HCT116 (cell line): Measurements from ENCODE around the gene ZNF414. TPM values are rescaled to one million over a fixed set of nuclear protein-coding genes. Genes with fewer than 3 reads are reported as not detected.

Experiments
- ATAC-seq: fragments of 200-7000 bp; cut with Tn5 transposase; 2 replicates; pipeline ENCODE4 v1.9.1; 2020; ENCODE audit warnings: mild to moderate bottlenecking, moderate library complexity
- BruUV-seq: library from RNA; stranded (reverse); fragments of 400-500 nt; replicated peaks from 2 replicates; lab custom pipeline; 2021; lab: Mats Ljungman, UMichigan
- CTCF ChIA-PET: fragments of 300-600 bp; sonication (Branson Sonifier 250); formaldehyde crosslinking; loops from one replicate; lab custom pipeline; 2021; ENCODE audit warnings: antibody characterized with exemption; lab: Charles Lee
- POLR2A ChIA-PET: fragments of 300-600, 350-600 bp; sonication (Branson Sonifier 250); formaldehyde crosslinking; loops from one replicate; lab custom pipeline; 2021; ENCODE audit warnings: antibody characterized with exemption; lab: Charles Lee
- RAD21 ChIA-PET, 2 experiments: fragments of 300-600 bp; sonication (Branson Sonifier 250); formaldehyde crosslinking; loops; one replicate each; lab custom pipeline; 2023; ENCODE audit warnings: low total read pairs in 2 of 2; ENCODE audit not compliant: uncharacterized antibody in 2 of 2, unreplicated experiment in 2 of 2, low non-redundant PET in 1 of 2; lab: Charles Lee
- DNase-seq: peaks from one replicate; pipeline ENCODE4 v3.0.0-alpha.2; 2010; ENCODE audit warnings: low read depth, low spot score
- H2AFZ ChIP-seq: fragments of 200-600 bp; shearing (Covaris generic), sonication (generic); 2 replicates; pipeline ENCODE4 v1.6.1; 2017; ENCODE audit warnings: low read depth, mixed run types, mixed read lengths, antibody characterized with exemption, low read length; ENCODE audit not compliant: poor library complexity, severe bottlenecking
- H3K27ac ChIP-seq: 2 replicates; pipeline ENCODE4 v1.5.1; 2012; ENCODE audit warnings: low read depth, low read length
- H3K27me3 ChIP-seq: fragments of 200-600 bp; sonication (generic); 2 replicates; pipeline ENCODE4 v1.6.1; 2016; ENCODE audit warnings: mixed run types, low read length, mixed read lengths; ENCODE audit not compliant: insufficient read depth
- H3K36me3 ChIP-seq, 2 experiments: fragments of 200-500 bp in 1 of 2; fragments of 200-600 bp in 1 of 2; sonication (Bioruptor generic) in 1 of 2; sonication (generic) in 1 of 2; 2 replicates each; pipeline versions ENCODE4 v1.5.1 to v1.6.1; 2014 to 2016; ENCODE audit warnings: low read length in 2 of 2, inconsistent platforms in 1 of 2, mixed read lengths in 1 of 2, mixed run types in 1 of 2; ENCODE audit not compliant: insufficient read depth in 2 of 2, control insufficient read depth in 1 of 2
- H3K4me1 ChIP-seq, 2 experiments: fragments of 200-600 bp in 1 of 2; sonication (generic) in 1 of 2; 2 replicates each; pipeline versions ENCODE4 v1.5.1 to v1.6.1; 2012 to 2017; ENCODE audit warnings: low read length in 2 of 2, inconsistent platforms in 1 of 2, mild to moderate bottlenecking in 1 of 2, mixed read lengths in 1 of 2, mixed run types in 1 of 2, moderate library complexity in 1 of 2; ENCODE audit not compliant: insufficient read depth in 2 of 2, control insufficient read depth in 1 of 2
- H3K4me2 ChIP-seq: fragments of 200-600 bp; sonication (generic); 2 replicates; pipeline ENCODE4 v1.6.1; 2017; ENCODE audit warnings: mixed run types, low read length, mixed read lengths
- H3K4me3 ChIP-seq, 2 experiments: fragments of 200-600 bp in 1 of 2; sonication (generic) in 1 of 2; replicated peaks in 1 of 2; 2 replicates each; pipeline ENCODE4 v1.5.1; 2011 to 2016; ENCODE audit warnings: low read length in 2 of 2, control low read depth in 1 of 2, low read depth in 1 of 2, mild to moderate bottlenecking in 1 of 2, mixed read lengths in 1 of 2, mixed run types in 1 of 2
- H3K79me2 ChIP-seq: fragments of 200-600 bp; sonication (generic); 2 replicates; pipeline ENCODE4 v1.6.1; 2017; ENCODE audit warnings: mild to moderate bottlenecking, mixed run types, low read length, moderate library complexity, mixed read lengths; ENCODE audit not compliant: insufficient read depth
- H3K9ac ChIP-seq: fragments of 200-600 bp; sonication (generic); 2 replicates; pipeline ENCODE4 v1.6.1; 2016; ENCODE audit warnings: low read length, mixed read lengths
- H3K9me2 ChIP-seq: fragments of 200-600 bp; sonication (generic), shearing (Covaris generic); 2 replicates; pipeline ENCODE4 v1.6.1; 2017; ENCODE audit warnings: mixed run types, mild to moderate bottlenecking, moderate library complexity; ENCODE audit not compliant: insufficient read depth
- H3K9me3 ChIP-seq, 2 experiments: fragments of 200-500 bp in 1 of 2; fragments of 200-600 bp in 1 of 2; sonication (Bioruptor generic) in 1 of 2; sonication (generic) in 1 of 2; 2 replicates each; pipeline ENCODE4 v1.6.1; 2014 to 2017; ENCODE audit warnings: low read length in 2 of 2, mixed read lengths in 2 of 2, inconsistent platforms in 1 of 2, low read depth in 1 of 2, mild to moderate bottlenecking in 1 of 2, mixed run types in 1 of 2, moderate library complexity in 1 of 2; ENCODE audit not compliant: control insufficient read depth in 1 of 2, insufficient read depth in 1 of 2
- H4K20me1 ChIP-seq: fragments of 200-600 bp; sonication (generic), shearing (Covaris generic); 2 replicates; pipeline ENCODE4 v1.6.1; 2017; ENCODE audit warnings: mixed run types, mild to moderate bottlenecking, moderate library complexity; ENCODE audit not compliant: insufficient read depth
- CBX3 ChIP-seq: IDR thresholded peaks from 2 replicates; pipeline ENCODE4 v1.6.1; 2012; ENCODE audit warnings: low read depth
- EGR1 ChIP-seq: IDR thresholded peaks from 2 replicates; pipeline ENCODE4 v1.6.1; 2012; ENCODE audit warnings: low read depth
- ELF1 ChIP-seq: IDR thresholded peaks from 2 replicates; pipeline ENCODE4 v1.6.1; 2012; ENCODE audit warnings: low read depth, borderline replicate concordance
- EZH2 ChIP-seq: fragments of 200-600 bp; sonication (generic); IDR thresholded peaks from 2 replicates; pipeline ENCODE4 v1.6.1; 2017; ENCODE audit warnings: antibody characterized with exemption, mixed run types
- EZH2phosphoT487 ChIP-seq: fragments of 200-600 bp; IDR thresholded peaks from 2 replicates; pipeline ENCODE4 v1.6.1; 2018; ENCODE audit warnings: antibody characterized with exemption, borderline replicate concordance
- FOSL1 ChIP-seq: IDR thresholded peaks from 2 replicates; pipeline ENCODE4 v1.6.1; 2012; ENCODE audit warnings: low read depth
- JUND ChIP-seq: IDR thresholded peaks from 2 replicates; pipeline ENCODE4 v1.6.1; 2012
- POLR2A ChIP-seq: IDR thresholded peaks from 2 replicates; pipeline ENCODE4 v1.7.0; 2011; ENCODE audit warnings: borderline replicate concordance; ENCODE audit not compliant: insufficient read depth, insufficient read length; ENCODE audit errors: extremely low read depth
- POLR2AphosphoS5 ChIP-seq: IDR thresholded peaks from 2 replicates; pipeline ENCODE4 v1.6.1; 2011; ENCODE audit warnings: mild to moderate bottlenecking, low read depth, low read length, moderate library complexity
- RAD21 ChIP-seq: IDR thresholded peaks from 2 replicates; pipeline ENCODE4 v1.6.1; 2012; ENCODE audit warnings: low read depth, mild to moderate bottlenecking
- SRF ChIP-seq: IDR thresholded peaks from 2 replicates; pipeline ENCODE4 v1.6.1; 2012; ENCODE audit warnings: low read depth
- TCF7L2 ChIP-seq: IDR thresholded peaks from 2 replicates; pipeline ENCODE4 v1.7.0; 2011; ENCODE audit warnings: borderline replicate concordance, inconsistent platforms; ENCODE audit not compliant: insufficient read depth, insufficient read length; ENCODE audit errors: extremely low read depth
- YY1 ChIP-seq: IDR thresholded peaks from 2 replicates; pipeline ENCODE4 v1.6.1; 2011; ENCODE audit warnings: low read length, low read depth, moderate library complexity, mild to moderate bottlenecking; ENCODE audit not compliant: insufficient replicate concordance; ENCODE audit errors: extremely low read depth
- ZFX ChIP-seq: fragments of 450-650 bp; IDR thresholded peaks from 2 replicates; pipeline ENCODE4 v1.6.1; 2017
- ZNF274 ChIP-seq: fragments of 200-500 bp; sonication (Bioruptor generic); IDR thresholded peaks from 2 replicates; pipeline ENCODE4 v1.6.1; 2014; ENCODE audit warnings: mild to moderate bottlenecking, low read depth, low read length, inconsistent platforms
- intact Hi-C: fragments of 100-400 bp; cut with micrococcal nuclease; formaldehyde crosslinking; loops from 2 replicates; pipeline ENCODE4 v1.10.0; 2022
- total RNA-seq: library from RNA; stranded (reverse); gene quantifications from one replicate; pipeline ENCODE4 v1.2.1, GENCODE V29; 2021; ENCODE audit not compliant: unreplicated experiment
- TF ChIP-seq, protein P1 (sequence below): IDR thresholded peaks from 2 replicates; pipeline ENCODE4 v1.6.1; 2012; ENCODE audit warnings: low read depth
- TF ChIP-seq, protein P2 (sequence below): IDR thresholded peaks from 2 replicates; pipeline ENCODE4 v1.6.1; 2012
- TF ChIP-seq, protein P3 (sequence below): IDR thresholded peaks from 2 replicates; pipeline ENCODE4 v1.6.1; 2012
- TF ChIP-seq, protein P4 (sequence below): IDR thresholded peaks from 2 replicates; pipeline ENCODE4 v1.6.1; 2011; ENCODE audit warnings: mild to moderate bottlenecking, low read length, moderate library complexity; ENCODE audit not compliant: insufficient replicate concordance; ENCODE audit errors: extremely low read depth

Gene ZNF414
- total RNA-seq, 1 experiment from 2014 or later, result 31.9 TPM

DNA sequence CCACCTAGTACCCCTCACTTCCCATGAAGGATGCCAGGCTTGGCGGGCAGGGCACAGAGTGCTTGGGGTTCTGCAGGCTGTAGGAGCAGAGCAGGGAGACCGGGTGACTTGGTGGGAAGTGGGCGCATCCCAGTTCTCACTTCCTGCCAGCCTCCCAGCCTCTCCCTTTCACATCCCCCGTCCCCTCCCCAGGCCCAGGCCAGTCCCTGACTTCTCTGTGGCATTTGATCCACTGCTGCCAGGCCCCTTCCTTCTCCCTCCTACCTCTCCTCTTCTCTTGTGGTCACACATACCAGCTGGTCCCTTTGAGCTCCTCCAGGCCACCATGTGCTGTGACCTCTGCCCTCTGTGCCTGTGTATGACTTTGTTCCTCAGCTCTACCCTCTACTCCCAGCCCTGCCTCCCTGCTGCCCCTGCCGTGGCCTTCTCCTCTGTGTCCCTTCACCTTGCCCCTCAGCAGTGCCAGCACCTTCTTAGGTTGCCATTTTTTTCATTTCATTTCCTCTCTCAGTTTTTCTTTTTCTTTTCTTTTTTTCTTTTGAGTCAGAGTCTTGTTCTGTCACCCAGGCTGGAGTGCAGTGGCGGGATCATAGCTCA, 43.8 kb upstream of the ZNF414 start:
- no peak overlapping the region for H3K9ac ChIP-seq
- TF ChIP-seq, protein P1, sequence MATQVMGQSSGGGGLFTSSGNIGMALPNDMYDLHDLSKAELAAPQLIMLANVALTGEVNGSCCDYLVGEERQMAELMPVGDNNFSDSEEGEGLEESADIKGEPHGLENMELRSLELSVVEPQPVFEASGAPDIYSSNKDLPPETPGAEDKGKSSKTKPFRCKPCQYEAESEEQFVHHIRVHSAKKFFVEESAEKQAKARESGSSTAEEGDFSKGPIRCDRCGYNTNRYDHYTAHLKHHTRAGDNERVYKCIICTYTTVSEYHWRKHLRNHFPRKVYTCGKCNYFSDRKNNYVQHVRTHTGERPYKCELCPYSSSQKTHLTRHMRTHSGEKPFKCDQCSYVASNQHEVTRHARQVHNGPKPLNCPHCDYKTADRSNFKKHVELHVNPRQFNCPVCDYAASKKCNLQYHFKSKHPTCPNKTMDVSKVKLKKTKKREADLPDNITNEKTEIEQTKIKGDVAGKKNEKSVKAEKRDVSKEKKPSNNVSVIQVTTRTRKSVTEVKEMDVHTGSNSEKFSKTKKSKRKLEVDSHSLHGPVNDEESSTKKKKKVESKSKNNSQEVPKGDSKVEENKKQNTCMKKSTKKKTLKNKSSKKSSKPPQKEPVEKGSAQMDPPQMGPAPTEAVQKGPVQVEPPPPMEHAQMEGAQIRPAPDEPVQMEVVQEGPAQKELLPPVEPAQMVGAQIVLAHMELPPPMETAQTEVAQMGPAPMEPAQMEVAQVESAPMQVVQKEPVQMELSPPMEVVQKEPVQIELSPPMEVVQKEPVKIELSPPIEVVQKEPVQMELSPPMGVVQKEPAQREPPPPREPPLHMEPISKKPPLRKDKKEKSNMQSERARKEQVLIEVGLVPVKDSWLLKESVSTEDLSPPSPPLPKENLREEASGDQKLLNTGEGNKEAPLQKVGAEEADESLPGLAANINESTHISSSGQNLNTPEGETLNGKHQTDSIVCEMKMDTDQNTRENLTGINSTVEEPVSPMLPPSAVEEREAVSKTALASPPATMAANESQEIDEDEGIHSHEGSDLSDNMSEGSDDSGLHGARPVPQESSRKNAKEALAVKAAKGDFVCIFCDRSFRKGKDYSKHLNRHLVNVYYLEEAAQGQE, result no peak
- TF ChIP-seq POLR2A (no peak), FOSL1 (no peak), EZH2phosphoT487 (no peak), ZFX (no peak), SRF (no peak), JUND (no peak), EZH2 (no peak), POLR2AphosphoS5 (no peak), ZNF274 (no peak), YY1 (no peak), ELF1 (no peak), RAD21 (no peak), CBX3 (no peak), TCF7L2 (no peak), EGR1 (no peak)
- TF ChIP-seq, protein P2, sequence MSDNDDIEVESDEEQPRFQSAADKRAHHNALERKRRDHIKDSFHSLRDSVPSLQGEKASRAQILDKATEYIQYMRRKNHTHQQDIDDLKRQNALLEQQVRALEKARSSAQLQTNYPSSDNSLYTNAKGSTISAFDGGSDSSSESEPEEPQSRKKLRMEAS, result no peak
- TF ChIP-seq, protein P3, sequence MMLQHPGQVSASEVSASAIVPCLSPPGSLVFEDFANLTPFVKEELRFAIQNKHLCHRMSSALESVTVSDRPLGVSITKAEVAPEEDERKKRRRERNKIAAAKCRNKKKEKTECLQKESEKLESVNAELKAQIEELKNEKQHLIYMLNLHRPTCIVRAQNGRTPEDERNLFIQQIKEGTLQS, result no peak
- TF ChIP-seq, protein P4, sequence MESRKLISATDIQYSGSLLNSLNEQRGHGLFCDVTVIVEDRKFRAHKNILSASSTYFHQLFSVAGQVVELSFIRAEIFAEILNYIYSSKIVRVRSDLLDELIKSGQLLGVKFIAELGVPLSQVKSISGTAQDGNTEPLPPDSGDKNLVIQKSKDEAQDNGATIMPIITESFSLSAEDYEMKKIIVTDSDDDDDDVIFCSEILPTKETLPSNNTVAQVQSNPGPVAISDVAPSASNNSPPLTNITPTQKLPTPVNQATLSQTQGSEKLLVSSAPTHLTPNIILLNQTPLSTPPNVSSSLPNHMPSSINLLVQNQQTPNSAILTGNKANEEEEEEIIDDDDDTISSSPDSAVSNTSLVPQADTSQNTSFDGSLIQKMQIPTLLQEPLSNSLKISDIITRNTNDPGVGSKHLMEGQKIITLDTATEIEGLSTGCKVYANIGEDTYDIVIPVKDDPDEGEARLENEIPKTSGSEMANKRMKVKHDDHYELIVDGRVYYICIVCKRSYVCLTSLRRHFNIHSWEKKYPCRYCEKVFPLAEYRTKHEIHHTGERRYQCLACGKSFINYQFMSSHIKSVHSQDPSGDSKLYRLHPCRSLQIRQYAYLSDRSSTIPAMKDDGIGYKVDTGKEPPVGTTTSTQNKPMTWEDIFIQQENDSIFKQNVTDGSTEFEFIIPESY, result no peak
- TF ChIP-seq, all 23 proteins: peak for 0
- BruUV-seq, result no TSS peak
- H3K4me1 ChIP-seq, result peaks cover 0 to 5% of the 10 kb centered on the region in 2 experiments; a peak in 1 of 4 replicates
- ChIA-PET RAD21 (no interaction called here), POLR2A (interaction anchor here (2.2 kb wide), 1 partner anchor 44 kb away, joined by 8 read pairs; the partner anchor contains the start of gene ZNF414), CTCF (interaction anchor here (1.6 to 2.5 kb wide), 2 partner anchors 21 to 23 kb away, joined by 4 to 10 read pairs; partner anchors contain the start of gene MYO1F)
- H3K9me2 ChIP-seq, result no peaks in the 10 kb centered on the region
- no peaks in the 10 kb centered on the region for H3K9me3 ChIP-seq
- no peak overlapping the region for H3K4me2 ChIP-seq
- intact Hi-C loops, result no loop called here
- H2AFZ ChIP-seq, result no peak overlapping the region
- H3K36me3 ChIP-seq, result no peaks in the 10 kb centered on the region
- H3K79me2 ChIP-seq, result no peaks in the 10 kb centered on the region
- ATAC-seq, result no peak
- H3K27ac ChIP-seq, result no peak overlapping the region
- DNase-seq, result no peak
- no peaks in the 10 kb centered on the region for H4K20me1 ChIP-seq
- H3K27me3 ChIP-seq, result no peaks in the 10 kb centered on the region
- no peak overlapping the region for H3K4me3 ChIP-seq
